Activated T-cell treated with anti-CD3 and anti-CD28 coated beads for 4 hours (primary cell): ENCODE measurements around the gene HSD17B7.
A peak's percentile ranks its signal among the peaks of the same experiment; 100 is the strongest.
"Not testable (repeated sequence)": the region's sequence is repeated elsewhere in the genome, so short reads cannot be mapped to it uniquely, and the experiment has no call there.

Experiments
- DNase-seq: peaks from one replicate; pipeline ENCODE4 v3.0.0-alpha.2; 2020

Gene HSD17B7

DNA sequence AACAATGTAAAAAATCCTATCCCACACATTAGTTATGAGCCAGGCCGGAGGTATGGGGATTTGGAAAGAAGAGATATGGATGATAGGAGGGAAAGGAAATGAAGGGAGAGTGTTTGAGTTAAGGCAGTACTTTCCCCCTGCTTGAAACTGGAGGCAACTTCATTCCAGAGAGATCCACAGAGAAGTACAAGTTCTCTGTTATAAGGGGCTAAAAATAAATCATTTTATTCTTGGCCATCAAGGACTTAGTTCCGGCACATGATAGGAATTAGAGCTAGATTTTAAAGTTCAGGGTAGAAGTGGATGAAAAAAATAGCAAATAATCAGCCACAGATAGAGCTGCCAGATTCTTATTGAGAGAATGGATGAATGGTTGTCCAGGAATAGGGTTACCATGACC is 27.6 kb downstream of the HSD17B7 start:
- DNase-seq, result not testable (repeated sequence)

DNA sequence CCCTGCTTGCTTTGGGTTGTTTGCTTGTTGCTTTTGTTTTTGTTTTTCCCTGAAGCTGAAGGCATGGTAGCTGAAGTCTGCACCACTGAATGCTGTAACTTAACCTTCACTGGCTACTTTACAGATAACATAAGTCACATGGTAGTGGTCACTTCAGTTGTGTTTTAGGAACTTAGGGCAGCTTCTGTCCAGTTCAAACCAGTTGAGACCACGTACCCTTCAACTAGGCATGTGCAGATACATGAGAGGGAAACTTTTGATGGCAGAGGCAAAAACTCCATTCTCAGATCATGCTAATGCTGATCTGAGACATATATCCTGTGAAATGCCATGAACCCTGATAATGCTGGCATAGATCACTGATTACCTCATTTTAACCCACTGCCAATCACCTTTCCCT is 28.2 kb downstream of the HSD17B7 start:
- not testable (repeated sequence) for DNase-seq

DNA sequence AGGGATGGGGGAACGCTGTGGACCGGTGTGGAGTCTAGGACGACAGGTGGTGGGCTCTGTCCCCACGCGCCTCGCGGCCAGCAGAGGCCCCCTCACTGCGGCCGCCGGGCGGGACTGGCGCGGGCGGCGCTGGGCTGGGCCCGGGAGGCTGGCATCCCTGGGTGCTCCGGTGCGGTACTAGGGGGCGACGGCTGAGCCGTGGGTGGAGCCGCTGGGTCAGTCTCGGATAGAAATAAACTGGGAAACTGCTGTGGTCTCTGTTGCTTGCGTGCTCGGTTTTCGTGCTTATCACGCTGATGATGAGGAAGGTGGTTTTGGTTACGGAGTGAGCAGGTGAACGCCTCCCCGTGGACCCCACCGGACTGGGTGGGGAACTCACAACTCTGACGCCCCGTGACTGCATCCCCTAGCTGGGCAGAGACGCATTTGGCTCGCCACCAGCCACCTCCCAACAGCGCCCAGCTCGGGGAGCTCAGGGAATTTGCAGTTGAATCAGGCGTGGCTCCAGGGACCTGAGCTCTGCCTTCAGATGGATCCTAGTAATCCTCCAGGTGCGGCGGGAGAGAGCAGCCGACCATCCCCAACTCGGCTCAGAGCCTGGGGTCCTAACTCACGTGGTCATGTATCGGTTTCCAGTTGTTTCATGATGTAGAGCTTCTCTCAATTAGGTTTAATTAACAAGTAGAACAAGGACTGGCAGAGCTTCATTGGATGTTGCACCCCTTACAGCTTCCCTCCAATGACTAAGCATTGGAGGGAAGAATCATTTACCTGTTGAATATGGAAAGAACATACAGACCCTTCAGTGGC is 32.1 kb downstream of the HSD17B7 start:
- DNase-seq, result no peak

DNA sequence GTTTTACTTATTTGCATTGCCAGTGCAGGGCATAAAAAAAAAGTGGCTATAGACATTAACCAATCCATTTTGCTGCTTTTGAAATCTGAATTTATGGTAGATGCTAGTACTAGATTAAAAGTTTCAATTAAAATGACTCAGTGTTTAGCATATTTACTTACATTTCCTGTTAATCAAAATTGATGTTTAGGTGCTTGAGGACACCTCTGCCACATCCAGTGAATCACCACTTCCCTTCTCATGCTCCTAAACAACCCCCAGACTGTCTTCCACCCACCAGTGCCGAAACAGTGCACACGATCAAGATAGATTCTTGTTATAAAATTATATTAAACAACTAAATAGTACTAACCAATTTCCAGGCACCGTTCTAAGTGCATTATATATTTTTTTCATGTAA is 32.7 kb downstream of the HSD17B7 start:
- no peak for DNase-seq

DNA sequence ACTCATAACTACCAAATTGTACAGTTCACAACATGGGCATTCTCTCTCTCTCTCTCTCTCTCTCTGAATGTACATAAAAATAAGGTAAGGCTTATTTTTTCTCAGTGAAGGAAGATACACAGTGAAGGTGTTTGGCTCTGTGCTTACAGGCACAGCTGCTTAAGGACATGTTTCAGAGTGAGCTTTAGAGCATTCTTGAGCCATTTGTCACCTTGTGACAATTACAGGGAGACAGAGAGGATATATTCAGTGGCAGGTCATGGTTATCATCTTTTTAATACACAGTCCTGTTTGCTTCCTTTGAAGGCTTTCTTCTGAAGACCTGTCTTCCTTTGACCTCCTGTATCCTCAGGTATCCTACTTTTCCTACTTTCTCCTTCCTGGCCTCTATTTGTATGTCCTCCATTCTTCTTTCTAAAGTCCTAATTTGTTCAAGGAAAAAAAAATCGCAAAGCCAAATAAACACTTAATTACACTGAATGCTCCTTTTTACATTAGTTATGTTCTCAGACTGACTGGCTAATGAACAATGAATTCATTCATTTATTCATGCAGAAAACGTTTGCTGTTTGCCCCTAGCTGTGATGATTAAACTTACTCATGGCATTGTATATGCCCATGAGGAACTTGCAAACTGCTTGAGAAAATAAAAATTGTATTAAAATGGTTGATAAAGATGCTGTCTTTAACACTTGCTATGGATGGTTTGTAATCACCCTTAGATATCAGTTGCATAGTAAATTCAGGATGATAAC is 33.4 kb downstream of the HSD17B7 start:
- no peak for DNase-seq

DNA sequence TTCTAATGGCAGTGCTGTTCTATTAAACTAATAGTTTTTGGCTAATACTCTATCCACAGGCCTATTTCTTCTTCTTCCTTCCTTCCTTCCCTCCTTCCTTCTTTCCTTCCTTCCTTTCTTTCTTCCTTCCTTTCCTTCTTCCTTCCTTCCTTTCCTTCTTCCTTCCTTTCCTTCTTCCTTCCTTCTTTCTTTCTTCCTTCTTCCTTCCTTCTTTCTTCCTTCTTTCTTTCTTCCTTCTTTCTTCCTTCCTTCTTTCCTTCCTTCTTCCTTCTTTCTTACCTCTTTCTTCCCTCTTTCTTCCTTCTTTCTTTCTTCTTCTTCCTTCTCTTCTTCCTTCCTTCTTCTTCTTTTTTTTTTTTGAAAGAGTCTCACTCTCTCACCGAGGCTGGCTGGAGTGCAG is 38.8 kb downstream of the HSD17B7 start:
- no peak for DNase-seq

DNA sequence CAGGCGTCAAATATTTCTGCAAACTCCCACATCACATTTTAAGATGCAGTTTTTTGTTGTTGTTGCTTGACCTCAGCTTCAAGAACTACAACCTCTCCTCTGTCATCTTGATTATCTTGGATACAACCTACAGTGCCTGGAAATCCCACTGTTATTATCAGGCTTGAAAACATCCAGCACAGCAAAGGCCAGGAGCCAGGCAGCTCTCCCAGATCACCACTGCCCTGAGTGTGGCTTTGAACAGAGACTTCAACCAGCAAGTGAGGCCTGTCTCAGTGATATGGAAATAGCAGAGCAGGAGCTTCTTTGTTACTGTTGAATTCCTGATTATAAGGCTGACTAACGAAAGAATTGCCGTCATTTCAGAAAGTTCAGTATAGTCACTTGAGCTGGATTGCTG is 42.0 kb downstream of the HSD17B7 start:
- DNase-seq, result no peak

DNA sequence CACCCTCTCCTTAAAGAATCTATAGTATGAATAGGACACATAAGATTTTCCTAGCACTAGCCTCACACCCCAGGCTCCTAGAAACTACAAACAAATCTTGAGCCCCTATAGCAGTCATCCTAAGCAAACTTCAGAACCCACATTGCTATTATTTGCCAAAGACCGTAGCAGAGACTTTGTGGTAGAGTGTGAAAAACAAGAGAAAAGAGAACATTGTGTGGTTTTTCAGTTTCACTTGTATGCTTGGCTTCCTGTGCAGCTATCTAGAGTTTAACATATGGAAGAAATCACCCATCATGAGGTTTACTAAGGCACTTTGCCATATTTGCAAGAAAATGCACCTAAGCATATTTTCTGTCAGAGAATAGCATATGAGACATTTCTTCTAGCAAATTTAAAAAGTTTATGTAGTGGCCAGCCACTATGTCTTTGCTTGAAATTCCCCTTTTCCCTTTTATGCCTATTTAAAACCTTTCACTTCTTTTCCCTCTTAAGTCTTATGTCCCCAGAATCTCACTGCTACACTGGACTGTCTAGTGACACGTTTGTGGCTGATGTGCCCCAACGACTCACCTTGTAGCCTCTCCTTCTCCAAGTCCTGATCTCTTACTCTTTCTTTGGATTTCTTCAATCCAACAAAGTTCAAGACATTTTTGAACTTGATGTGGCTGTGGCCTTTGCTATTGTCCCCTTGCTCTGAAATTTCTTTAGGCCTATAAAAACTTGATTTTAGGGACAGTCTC is 44.8 kb downstream of the HSD17B7 start:
- DNase-seq, result no peak

DNA sequence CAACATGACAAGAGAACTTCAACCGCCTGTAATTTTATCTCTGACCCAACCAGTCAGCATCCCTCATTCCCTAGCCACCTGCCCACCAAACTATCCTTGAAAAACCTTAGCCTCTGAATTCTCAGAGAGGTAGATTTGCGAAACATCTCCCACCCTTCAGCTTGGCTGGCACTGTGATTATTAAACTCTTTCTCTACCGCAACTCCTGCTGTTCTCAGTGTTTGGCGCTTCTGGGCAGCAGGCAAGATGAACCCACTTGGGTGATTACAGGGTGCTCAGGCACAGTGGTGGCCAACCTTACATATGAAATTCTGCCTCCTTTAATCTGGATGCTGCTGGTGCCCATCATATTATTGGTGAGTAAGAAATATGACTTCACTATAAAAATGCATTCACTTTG is 48.4 kb downstream of the HSD17B7 start:
- DNase-seq, result no peak

DNA sequence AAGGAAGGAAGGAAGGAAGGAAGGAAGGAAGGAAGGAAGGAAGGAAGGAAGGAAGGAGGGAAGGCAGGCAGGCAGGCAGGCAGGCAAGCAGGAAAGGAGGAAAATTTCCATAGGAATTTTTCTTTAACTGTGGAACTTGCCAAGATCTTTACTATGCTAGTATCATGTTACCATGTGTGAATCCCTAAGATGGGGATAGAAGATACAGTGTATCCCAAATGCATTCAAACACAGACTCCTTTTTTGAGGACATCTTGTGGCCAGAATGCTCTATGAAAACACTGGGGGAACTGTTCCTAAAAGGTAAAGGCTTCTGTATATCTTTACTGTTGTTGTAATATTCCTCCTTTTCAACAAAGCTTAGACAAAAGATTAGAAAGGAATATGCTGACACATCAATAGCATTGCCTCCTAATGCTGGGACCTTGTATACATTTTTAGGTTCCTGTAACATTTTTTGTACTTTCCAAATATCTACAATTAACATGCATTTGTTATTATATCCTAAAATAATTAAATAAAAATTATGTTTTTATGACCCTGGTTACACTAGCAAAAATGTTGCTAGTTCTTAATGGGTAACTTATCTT is 49.8 kb downstream of the HSD17B7 start:
- DNase-seq, result no peak

DNA sequence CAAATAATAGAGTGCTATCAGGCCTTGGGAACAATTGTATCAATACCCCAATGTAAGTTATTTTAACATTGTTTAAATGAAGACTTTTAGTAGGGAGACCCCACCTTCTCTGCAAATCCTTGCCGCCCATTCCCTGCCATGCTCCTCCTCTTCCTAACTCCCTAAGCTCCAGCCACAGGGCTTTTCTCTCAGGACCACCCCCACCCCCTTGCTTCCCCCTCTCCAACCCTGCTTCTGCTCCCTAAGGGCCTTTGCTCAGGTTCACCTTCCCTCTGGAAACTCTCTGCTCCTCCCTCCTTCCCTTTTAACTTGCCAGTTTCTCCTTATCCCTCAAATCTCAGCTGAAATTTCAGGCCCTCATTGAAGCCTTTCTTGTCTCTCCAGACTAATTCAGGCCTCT is 53.7 kb downstream of the HSD17B7 start:
- DNase-seq, result no peak

DNA sequence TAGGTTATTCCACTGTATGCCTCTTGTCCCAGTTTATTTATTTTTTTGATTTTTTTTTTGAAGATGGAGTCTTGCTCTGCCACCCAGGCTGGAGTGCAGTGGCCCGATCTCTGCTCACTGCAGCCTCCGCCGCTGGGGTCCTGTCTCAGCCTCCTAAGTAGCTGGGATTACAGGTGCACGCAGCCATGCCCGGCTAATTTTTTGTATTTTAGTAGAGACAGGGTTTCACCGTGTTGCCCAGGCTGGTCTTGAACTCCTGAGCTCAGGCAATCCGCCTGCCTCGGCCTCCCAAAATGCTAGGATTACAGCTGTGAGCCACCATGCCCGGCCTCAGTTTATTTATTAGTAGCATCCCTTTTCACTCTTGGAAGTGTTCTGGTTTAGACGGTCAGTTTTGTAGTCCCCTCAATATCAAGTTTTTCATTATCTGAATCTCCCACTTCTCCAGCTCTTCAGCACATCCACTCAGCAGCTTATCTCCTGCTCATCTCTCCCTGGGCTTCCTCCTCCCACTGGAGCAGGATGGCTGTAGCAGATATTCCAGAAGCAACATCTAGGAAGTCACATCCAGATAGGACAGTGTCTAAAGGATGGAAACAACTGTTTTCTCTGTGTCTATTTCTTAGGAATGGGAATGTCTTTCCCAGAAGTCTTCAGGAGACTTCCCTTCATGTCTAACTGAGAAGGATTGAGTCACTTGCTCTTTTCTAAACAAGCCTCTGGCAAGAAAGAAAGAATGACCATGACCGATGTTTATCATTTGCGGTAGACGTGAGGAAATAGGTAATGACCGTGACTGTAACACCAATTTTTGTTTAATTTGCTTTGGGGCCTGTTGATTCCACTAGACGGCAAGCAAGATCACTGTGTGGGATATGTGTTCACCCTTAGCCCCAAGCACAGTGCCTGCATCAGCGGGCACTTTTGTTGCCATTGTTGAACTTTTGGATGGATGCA is 56.0 kb downstream of the HSD17B7 start:
- DNase-seq, result no peak

DNA sequence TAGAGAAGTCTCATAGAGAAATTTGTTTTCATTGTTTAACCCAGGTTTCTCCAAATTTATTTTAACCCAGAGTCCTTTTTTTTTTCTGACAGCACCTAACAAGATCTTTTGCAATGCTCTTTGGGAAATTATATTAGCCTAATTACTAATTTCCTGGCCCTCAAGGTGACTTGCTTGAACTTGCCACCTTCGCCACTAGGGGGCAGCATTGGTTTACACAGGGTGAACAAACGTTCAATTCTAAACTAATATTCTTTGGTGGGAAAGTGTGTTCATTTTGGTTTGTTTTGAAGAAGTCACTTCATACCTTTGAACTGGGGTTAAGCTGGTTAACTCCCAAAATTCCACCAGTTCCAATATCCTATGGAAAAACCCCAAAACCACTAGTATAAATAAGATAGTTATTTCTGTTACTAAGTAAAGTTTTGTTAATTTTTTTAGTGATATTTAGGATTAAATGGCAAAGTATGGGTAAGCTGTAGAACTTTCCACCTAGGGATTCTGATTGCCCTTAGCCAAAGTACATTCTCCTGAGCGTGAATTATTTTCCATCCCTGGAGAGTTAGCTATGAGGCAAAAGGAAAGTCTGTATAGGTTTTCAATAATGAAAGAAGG is 57.4 kb downstream of the HSD17B7 start:
- peak; percentile 82 for DNase-seq

DNA sequence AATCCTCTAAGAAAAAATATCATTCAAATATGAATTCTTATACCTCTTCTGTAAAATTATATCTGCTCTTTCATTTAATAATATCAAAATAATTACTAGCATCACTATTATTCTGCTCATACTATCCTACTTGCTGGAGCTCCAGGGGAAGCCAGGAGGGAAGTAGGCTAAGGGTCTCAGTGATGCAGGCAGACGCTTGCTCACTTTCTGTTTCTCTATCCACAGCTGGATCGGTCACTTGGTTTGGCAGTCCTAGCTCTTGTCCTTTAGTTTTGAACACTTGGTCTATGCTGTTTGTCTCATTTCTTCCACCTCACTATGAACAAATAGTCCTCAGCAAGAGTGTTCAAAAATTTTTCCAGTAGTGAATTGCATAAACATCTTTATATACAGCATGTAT is 59.2 kb downstream of the HSD17B7 start:
- DNase-seq, result no peak

DNA sequence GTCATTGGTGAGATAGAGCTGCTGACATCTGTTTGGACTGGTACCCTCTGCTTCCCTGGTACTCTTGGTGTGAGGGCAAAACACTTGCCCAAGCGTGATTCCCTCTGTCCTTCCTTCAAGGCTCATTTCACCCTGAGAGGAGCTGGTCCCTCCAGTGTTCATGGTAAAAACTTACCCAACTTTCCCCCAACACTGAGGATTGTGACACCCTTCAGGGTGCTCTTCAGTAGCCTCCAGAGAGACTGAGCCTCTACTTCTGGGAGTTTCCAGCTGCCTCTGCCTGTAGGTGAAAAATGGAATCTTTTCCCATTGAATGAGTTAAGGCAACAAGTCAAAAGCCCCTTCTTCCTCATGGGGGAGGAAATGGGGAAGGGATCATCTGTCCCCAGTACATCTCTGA is 60.8 kb downstream of the HSD17B7 start:
- no peak for DNase-seq

DNA sequence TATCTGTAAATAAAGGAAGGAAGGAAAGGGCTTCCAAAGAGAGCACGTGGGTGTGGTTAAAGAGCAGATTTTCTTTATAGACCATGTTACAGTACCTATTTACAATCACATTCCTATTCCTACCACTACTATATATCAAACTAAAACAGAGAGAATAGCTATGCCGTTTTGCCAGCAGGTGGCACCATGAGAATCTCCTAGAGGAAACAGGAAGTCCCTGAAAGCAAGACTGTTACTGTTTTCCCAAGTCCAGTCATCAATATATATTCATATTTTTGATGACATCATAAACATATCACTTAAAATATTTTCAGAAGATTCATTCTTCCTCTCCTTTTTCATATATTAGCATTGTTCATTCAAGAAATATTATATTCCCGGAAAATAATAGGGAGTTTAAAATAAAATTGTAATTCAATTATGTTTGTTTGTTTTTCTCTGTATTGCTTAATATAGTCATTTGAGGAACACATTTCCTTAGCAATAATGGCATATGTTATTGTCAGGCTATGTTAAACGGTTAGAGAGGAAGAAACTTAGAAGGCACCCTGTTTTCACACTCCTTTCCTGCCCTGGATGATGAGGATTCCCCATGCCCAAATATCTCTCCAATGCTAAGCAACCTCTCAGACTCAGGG is 63.9 kb downstream of the HSD17B7 start:
- DNase-seq, result peak; percentile 30

DNA sequence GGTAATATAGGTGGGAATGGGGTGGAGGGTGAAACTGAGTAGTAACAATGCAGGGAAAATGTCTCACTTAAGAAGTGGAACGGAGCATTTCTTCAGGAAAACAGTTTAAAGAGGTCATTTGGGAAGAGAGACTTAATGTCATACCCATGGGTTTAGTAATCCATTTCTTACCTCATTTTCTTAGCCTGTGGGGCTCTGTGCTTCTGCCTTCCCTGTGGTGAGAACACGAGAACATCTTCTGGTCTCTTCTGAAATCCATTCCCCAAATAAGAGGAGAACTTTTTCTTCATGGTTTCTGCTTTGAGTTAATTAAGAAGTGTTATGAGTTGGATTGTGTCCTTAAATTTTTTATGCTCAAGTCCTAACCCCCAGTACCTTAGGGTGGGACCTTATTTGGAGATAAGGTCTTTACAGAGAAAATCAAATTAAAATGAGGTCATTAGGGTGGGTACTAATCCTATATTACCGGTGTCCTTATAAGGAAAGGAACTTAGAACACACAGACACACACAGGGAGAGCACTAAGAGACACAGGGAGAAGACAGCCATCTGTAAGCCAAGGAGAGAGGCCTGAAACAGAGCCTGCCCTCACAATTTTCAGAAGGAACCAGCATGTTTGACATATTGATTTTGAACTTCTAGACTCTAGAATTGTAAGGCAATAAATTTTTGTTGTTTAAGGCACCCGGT is 65.1 kb downstream of the HSD17B7 start:
- no peak for DNase-seq

DNA sequence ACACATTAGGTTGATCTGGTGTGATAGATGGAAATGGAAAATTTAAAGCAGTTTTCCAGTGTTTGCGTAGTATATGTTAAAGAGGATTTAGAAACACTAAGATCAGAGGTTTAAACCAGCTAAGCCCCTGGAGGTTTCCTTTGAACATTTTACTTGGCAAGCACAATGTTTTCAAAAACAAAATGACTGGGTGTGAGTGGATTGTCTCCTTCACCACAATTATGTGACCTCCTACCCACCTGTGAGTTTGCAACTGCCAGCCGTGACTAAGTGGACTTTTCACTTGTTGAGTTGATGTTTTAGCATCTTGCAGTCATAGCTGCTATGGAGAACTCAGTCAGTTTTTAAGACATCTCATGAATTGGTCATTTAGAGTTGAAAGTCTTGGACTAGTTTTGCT is 65.8 kb downstream of the HSD17B7 start:
- no peak for DNase-seq

DNA sequence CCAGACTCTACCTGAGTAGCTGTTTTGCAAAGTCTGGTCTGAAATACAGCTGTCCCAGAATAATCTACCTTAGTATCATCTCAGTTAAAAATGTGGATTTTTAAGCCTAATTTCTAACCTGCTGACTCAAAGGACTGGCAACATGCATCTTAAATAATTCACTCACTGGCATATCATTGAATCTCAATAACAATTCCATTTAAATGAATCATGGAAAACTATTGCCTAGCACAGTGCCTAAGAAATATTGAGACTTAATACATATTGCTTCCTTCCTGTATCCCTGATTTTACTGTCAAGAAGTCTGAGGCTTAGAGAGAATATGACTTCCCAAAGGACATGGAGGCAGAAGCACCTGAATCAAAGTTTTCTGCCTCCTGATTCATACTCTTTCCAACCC is 67.3 kb downstream of the HSD17B7 start:
- DNase-seq, result no peak

DNA sequence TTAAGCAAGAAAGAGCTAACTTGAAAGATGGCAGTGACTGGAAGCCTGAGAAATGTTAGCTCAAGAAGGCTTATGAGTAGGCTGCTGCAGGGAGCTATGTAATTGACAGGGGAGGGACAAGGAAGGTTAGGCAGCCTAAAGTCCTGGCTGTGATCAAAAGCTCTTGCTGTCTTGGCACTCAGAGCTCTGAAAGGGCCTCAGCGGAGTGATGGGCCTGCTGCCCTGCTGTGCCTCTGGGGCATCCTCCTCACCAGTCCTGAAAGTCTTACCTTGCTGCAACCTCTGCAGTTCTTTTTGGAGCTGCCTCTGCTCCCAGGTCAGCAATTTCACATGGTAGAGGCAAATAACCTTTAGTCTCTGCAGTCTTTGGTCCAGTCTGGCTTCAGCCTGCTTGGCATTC is 68.7 kb downstream of the HSD17B7 start:
- DNase-seq, result no peak

DNA sequence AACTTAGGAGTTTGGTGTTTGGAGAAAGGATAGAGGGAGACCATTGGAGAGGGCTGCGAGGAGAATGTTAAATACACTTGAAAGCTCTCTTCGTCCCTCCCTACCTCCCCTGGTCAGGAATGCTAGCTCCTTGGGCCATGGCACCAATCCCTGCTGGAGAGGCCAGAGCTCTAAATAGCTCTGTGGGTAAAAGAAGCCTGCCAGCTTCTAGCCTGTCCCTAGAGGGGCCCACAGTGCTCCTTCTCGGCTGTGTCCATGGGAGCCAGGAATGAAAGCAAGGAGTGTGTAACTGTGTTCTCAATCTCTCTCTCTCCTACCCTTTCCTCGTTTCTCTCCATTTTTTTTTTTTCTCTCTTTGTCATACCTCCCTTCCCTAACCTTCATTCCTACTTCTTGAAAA is 70.6 kb downstream of the HSD17B7 start, which contains the start of gene CCDC190:
Gene CCDC190, minus strand, starts transcription at position 75 of the 400 bp plus-strand sequence. CDS start 1,529 bp downstream, outside the sequence.
- no peak for DNase-seq
